Endothelial cell of umbilical vein (primary cell): ENCODE results near the gene TEX9. TPM values are rescaled to one million over a fixed set of nuclear protein-coding genes. Genes with fewer than 3 reads are reported as not detected.
"Not testable (repeated sequence)": the region's sequence is repeated elsewhere in the genome, so short reads cannot be mapped to it uniquely, and the experiment has no call there.

Source experiments
- BruUV-seq: library from RNA; stranded (reverse); fragments of 400-500 nt; replicated peaks from 2 replicates; lab custom pipeline; 2021; lab: Mats Ljungman, UMichigan
- CTCF ChIA-PET: fragments of 300-600, 350-600 bp; sonication (Branson Sonifier 250); formaldehyde crosslinking; loops from one replicate; lab custom pipeline; 2021; ENCODE audit warnings: antibody characterized with exemption, inconsistent platforms; lab: Charles Lee
- POLR2A ChIA-PET: fragments of 300-600, 350-600 bp; sonication (Branson Sonifier 250); formaldehyde crosslinking; loops from one replicate; lab custom pipeline; 2021; ENCODE audit warnings: antibody characterized with exemption, inconsistent platforms; lab: Charles Lee
- DNase-seq: peaks from one replicate; pipeline ENCODE4 v3.0.0-alpha.2; 2011; ENCODE audit warnings: low read depth, low spot score
- FAIRE-seq: peaks from 2 replicates; lab custom pipeline; 2011; peaks lifted over from hg19 to GRCh38; lab: Jason Lieb, UNC
- H2AFZ ChIP-seq: 2 replicates; pipeline ENCODE4 v1.6.0; 2012; ENCODE audit warnings: low read depth, low read length, control low read depth, inconsistent platforms
- H3K27ac ChIP-seq: 2 replicates; pipeline ENCODE4 v1.5.1; 2011; ENCODE audit warnings: low read depth, mild to moderate bottlenecking, control low read depth, low read length, moderate library complexity; ENCODE audit not compliant: insufficient read depth
- H3K27me3 ChIP-seq, 2 experiments: 2 replicates each; pipeline versions ENCODE4 v1.6.0 to v1.6.1; 2011; ENCODE audit warnings: low read length in 2 of 2, mixed read lengths in 1 of 2; ENCODE audit not compliant: control insufficient read depth in 2 of 2, insufficient read depth in 2 of 2
- H3K36me3 ChIP-seq, 2 experiments: 2 replicates in 1 of 2; 3 replicates in 1 of 2; pipeline ENCODE4 v1.5.1; 2011; ENCODE audit warnings: low read length in 2 of 2, mild to moderate bottlenecking in 1 of 2, moderate library complexity in 1 of 2; ENCODE audit not compliant: control insufficient read depth in 2 of 2, insufficient read depth in 2 of 2; ENCODE audit errors: extremely low read depth in 1 of 2
- H3K4me1 ChIP-seq: 3 replicates; pipeline ENCODE4 v1.5.1; 2011; ENCODE audit warnings: mild to moderate bottlenecking, low read length; ENCODE audit not compliant: control insufficient read depth, insufficient read depth; ENCODE audit errors: extremely low read depth
- H3K4me2 ChIP-seq: 2 replicates; pipeline ENCODE4 v1.6.1; 2011; ENCODE audit warnings: low read length, control low read depth, mixed read lengths; ENCODE audit not compliant: insufficient read depth
- H3K4me3 ChIP-seq, 3 experiments: fragments of 200-600 bp in 1 of 3; sonication (generic), shearing (Covaris generic) in 1 of 3; replicated peaks in 1 of 3; 2 replicates each; pipeline ENCODE4 v1.5.1; 2011 to 2016; ENCODE audit warnings: control low read depth in 3 of 3, low read length in 3 of 3, mild to moderate bottlenecking in 2 of 3, inconsistent platforms in 1 of 3, low read depth in 1 of 3, moderate library complexity in 1 of 3; ENCODE audit not compliant: insufficient read depth in 1 of 3
- H3K79me2 ChIP-seq: 2 replicates; pipeline ENCODE4 v1.6.0; 2012; ENCODE audit warnings: low read length, inconsistent platforms; ENCODE audit not compliant: control insufficient read depth, insufficient read depth
- H3K9ac ChIP-seq: replicated peaks from 2 replicates; pipeline ENCODE3; 2011; ENCODE audit warnings: low read length, control low read depth; ENCODE audit not compliant: insufficient read depth; ENCODE audit errors: extremely low read depth
- H3K9me1 ChIP-seq: replicated peaks from 3 replicates; pipeline ENCODE4 v1.6.0; 2011; ENCODE audit warnings: mild to moderate bottlenecking, low read length; ENCODE audit not compliant: control insufficient read depth, insufficient read depth; ENCODE audit errors: extremely low read depth
- H3K9me3 ChIP-seq: replicated peaks from 2 replicates; pipeline ENCODE4 v1.5.1; 2012; ENCODE audit warnings: low read length, inconsistent platforms; ENCODE audit not compliant: control insufficient read depth, insufficient read depth
- H4K20me1 ChIP-seq: replicated peaks from 2 replicates; pipeline ENCODE3; 2011; ENCODE audit warnings: mild to moderate bottlenecking, low read length; ENCODE audit not compliant: control insufficient read depth, insufficient read depth; ENCODE audit errors: extremely low read depth
- EZH2 ChIP-seq: IDR thresholded peaks from 2 replicates; pipeline ENCODE4 v1.6.1; 2012; ENCODE audit warnings: borderline replicate concordance, low read depth, mild to moderate bottlenecking, moderate library complexity, low read length, inconsistent platforms; ENCODE audit not compliant: severe bottlenecking
- FOS ChIP-seq: IDR thresholded peaks from 2 replicates; pipeline ENCODE4 v1.6.1; 2011; ENCODE audit warnings: mild to moderate bottlenecking, low read length, moderate library complexity, borderline replicate concordance; ENCODE audit not compliant: insufficient read depth
- GATA2 ChIP-seq: IDR thresholded peaks from 2 replicates; pipeline ENCODE4 v1.7.0; 2011; ENCODE audit warnings: low read depth, mild to moderate bottlenecking, moderate library complexity, mixed read lengths, low read length; ENCODE audit not compliant: insufficient read length, insufficient read depth
- JUN ChIP-seq: IDR thresholded peaks from 2 replicates; pipeline ENCODE4 v1.6.1; 2011; ENCODE audit warnings: borderline replicate concordance, low read depth; ENCODE audit not compliant: insufficient read length, insufficient read depth
- MAX ChIP-seq: IDR thresholded peaks from 2 replicates; pipeline ENCODE4 v1.6.1; 2011; ENCODE audit not compliant: insufficient read depth, insufficient read length
- MYC ChIP-seq: IDR thresholded peaks from one replicate; pipeline ENCODE4 v1.6.1; 2011; ENCODE audit warnings: mild to moderate bottlenecking, low read depth, low read length
- POLR2A ChIP-seq: IDR thresholded peaks from 2 replicates; pipeline ENCODE4 v1.6.1; 2012; ENCODE audit warnings: low read depth, mild to moderate bottlenecking, control low read depth, low read length
- POLR2AphosphoS5 ChIP-seq: IDR thresholded peaks from 2 replicates; pipeline ENCODE4 v1.6.1; 2012; ENCODE audit warnings: low read depth, mild to moderate bottlenecking, control low read depth, low read length, moderate library complexity; ENCODE audit not compliant: insufficient read depth
- dilution Hi-C: fragments of 300-500 bp; cut with MboI; formaldehyde crosslinking; loops from one replicate; pipeline ENCODE4 v1.15.0; 2019; ENCODE audit warnings: low sequenced_read_pairs; ENCODE audit not compliant: extremely low pct_ligation_motif_present
- intact Hi-C: fragments of 100-400 bp; cut with micrococcal nuclease; formaldehyde crosslinking; loops from one replicate; pipeline ENCODE4 v1.10.0; 2022
- polyA plus RNA-seq, 4 experiments: library from polyadenylated mRNA; depleted of rRNA in 3 of 4; stranded (reverse) in 3 of 4; unstranded in 1 of 4; fragments of >200 nt; gene quantifications; 2 replicates each; pipeline versions ENCODE4 v1.2.1 to v1.2.3, GENCODE V29; 2011 to 2012; ENCODE audit warnings: missing spikeins in 1 of 4
- total RNA-seq: library from RNA; stranded (reverse); gene quantifications from 2 replicates; pipeline ENCODE4 v1.2.3, GENCODE V29; 2021
- TF ChIP-seq, protein P1 (sequence below), 2 donors: IDR thresholded peaks; 1 replicate in 1 of 2; 2 replicates in 1 of 2; pipeline ENCODE4 v1.5.1; 2011; ENCODE audit warnings: low read length in 2 of 2, mild to moderate bottlenecking in 2 of 2, moderate library complexity in 2 of 2, control low read depth in 1 of 2, inconsistent platforms in 1 of 2, low read depth in 1 of 2; ENCODE audit not compliant: insufficient read depth in 1 of 2; ENCODE audit errors: extremely low read depth in 1 of 2

The TEX9 gene
- total and polyA plus RNA-seq, 2 donors (not counting 3 experiments of a cell fraction or from before 2014, with no cell fraction given) = 0.33 to 1.7 TPM

- Histone ChIP-seq H3K9me1 (no peaks in the 10 kb centered on the region), H3K9me3 (no peaks in the 10 kb centered on the region), H3K4me1 (no peaks in the 10 kb centered on the region), H3K4me3 (no peak overlapping the region), H2AFZ (no peak overlapping the region), H3K79me2 (no peaks in the 10 kb centered on the region), H3K27me3 (no peaks in the 10 kb centered on the region), H4K20me1 (no peaks in the 10 kb centered on the region), H3K4me2 (no peak overlapping the region), H3K9ac (no peak overlapping the region), H3K27ac (no peak overlapping the region), H3K36me3 (no peaks in the 10 kb centered on the region)
- POLR2A ChIA-PET = no interaction called here
- intact Hi-C loops = no loop called here
- TF ChIP-seq, protein P1, sequence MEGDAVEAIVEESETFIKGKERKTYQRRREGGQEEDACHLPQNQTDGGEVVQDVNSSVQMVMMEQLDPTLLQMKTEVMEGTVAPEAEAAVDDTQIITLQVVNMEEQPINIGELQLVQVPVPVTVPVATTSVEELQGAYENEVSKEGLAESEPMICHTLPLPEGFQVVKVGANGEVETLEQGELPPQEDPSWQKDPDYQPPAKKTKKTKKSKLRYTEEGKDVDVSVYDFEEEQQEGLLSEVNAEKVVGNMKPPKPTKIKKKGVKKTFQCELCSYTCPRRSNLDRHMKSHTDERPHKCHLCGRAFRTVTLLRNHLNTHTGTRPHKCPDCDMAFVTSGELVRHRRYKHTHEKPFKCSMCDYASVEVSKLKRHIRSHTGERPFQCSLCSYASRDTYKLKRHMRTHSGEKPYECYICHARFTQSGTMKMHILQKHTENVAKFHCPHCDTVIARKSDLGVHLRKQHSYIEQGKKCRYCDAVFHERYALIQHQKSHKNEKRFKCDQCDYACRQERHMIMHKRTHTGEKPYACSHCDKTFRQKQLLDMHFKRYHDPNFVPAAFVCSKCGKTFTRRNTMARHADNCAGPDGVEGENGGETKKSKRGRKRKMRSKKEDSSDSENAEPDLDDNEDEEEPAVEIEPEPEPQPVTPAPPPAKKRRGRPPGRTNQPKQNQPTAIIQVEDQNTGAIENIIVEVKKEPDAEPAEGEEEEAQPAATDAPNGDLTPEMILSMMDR (IDR thresholded peaks at IDR 0.05; ENCODE audit: extremely low read depth in 1 of 2, insufficient read depth in 1 of 2, low read depth in 1 of 2, low read length in 2 of 2) = no peak
- TF ChIP-seq POLR2A (no peak), GATA2 (no peak), JUN (no peak), MAX (no peak), FOS (no peak), POLR2AphosphoS5 (no peak), EZH2 (no peak), MYC (no peak)
- dilution Hi-C loops = no loop called here
- no TSS peak for BruUV-seq
- FAIRE-seq = no peak
- no peak for DNase-seq
- CTCF ChIA-PET = interaction anchor here (1.3 kb wide), 1 partner anchor 16 kb away, joined by 5 read pairs; no protein-coding TSS in a partner anchor
These were observed 46.0 kb downstream of the TEX9 start for GRCh38 chr15:56411122-56411749.

GRCh38 chr15:56413114-56413733, 48.0 kb downstream of the TEX9 start:
- H3K9ac ChIP-seq, H3K9me3 ChIP-seq, intact Hi-C loops, H3K36me3 ChIP-seq, H3K79me2 ChIP-seq, BruUV-seq, FAIRE-seq, H4K20me1 ChIP-seq, H3K4me3 ChIP-seq, POLR2A ChIA-PET, H2AFZ ChIP-seq, H3K4me2 ChIP-seq, H3K27me3 ChIP-seq, dilution Hi-C loops, H3K27ac ChIP-seq, H3K9me1 ChIP-seq, CTCF ChIA-PET, H3K4me1 ChIP-seq, DNase-seq: not testable (repeated sequence)
